SU-DHL-6 (cell line): ENCODE data around the gene ZNF792.
"Not testable (repeated sequence)": the region's sequence is repeated elsewhere in the genome, so short reads cannot be mapped to it uniquely, and the experiment has no call there.

Experiments used
- H2AFZ ChIP-seq: fragments of 200-600 bp; sonication (generic); 2 replicates; pipeline ENCODE4 v1.6.1; 2014; ENCODE audit warnings: low read depth, mild to moderate bottlenecking, moderate library complexity, mixed read lengths, antibody characterized with exemption, low read length; ENCODE audit not compliant: severe bottlenecking
- H3F3A ChIP-seq: fragments of 200-600 bp; shearing (Covaris generic); 2 replicates; pipeline ENCODE4 v1.6.0; 2016; ENCODE audit warnings: antibody characterized with exemption, mild to moderate bottlenecking; ENCODE audit not compliant: insufficient read depth
- H3K27ac ChIP-seq: fragments of 200-600 bp; sonication (generic); 2 replicates; pipeline ENCODE4 v1.5.1; 2016; ENCODE audit warnings: low read depth, mild to moderate bottlenecking, low read length, moderate library complexity, mixed read lengths
- H3K27me3 ChIP-seq: fragments of 200-600 bp; sonication (generic), shearing (Covaris generic); 2 replicates; pipeline ENCODE4 v1.6.0; 2014; ENCODE audit warnings: mild to moderate bottlenecking, low read length
- H3K36me3 ChIP-seq: fragments of 200-600 bp; sonication (generic); 2 replicates; pipeline ENCODE4 v1.6.1; 2014; ENCODE audit warnings: mild to moderate bottlenecking, low read length, mixed read lengths
- H3K4me2 ChIP-seq: fragments of 300-600, 200-600 bp; shearing (Covaris generic), sonication (generic); 2 replicates; pipeline ENCODE4 v1.6.0; 2014; ENCODE audit warnings: low read length, low read depth, mild to moderate bottlenecking; ENCODE audit not compliant: poor library complexity, severe bottlenecking
- H3K4me3 ChIP-seq: fragments of 200-600 bp; sonication (generic); 2 replicates; pipeline ENCODE4 v1.5.1; 2014; ENCODE audit warnings: antibody characterized with exemption, low read length, mild to moderate bottlenecking, mixed read lengths; ENCODE audit not compliant: insufficient read depth, poor library complexity, severe bottlenecking
- H3K79me2 ChIP-seq: fragments of 200-600 bp; sonication (generic); 2 replicates; pipeline ENCODE4 v1.6.1; 2014; ENCODE audit warnings: mild to moderate bottlenecking, low read length, moderate library complexity; ENCODE audit not compliant: insufficient read depth
- H3K9ac ChIP-seq: fragments of 200-600 bp; sonication (generic); 2 replicates; pipeline ENCODE4 v1.7.0; 2014; ENCODE audit warnings: mild to moderate bottlenecking, low read length
- H3K9me2 ChIP-seq: fragments of 200-600 bp; sonication (generic); replicated peaks from 2 replicates; pipeline ENCODE4 v1.6.1; 2014; ENCODE audit warnings: low read length; ENCODE audit not compliant: insufficient read depth
- H3K9me3 ChIP-seq: fragments of 200-600 bp; sonication (generic); 2 replicates; pipeline ENCODE4 v1.6.1; 2014; ENCODE audit warnings: low read length, mixed read lengths; ENCODE audit not compliant: insufficient read depth
- H4K20me1 ChIP-seq: fragments of 200-600 bp; sonication (generic); 2 replicates; pipeline ENCODE4 v1.6.1; 2014; ENCODE audit warnings: low read depth, mild to moderate bottlenecking, antibody characterized with exemption, low read length, moderate library complexity, mixed read lengths
- CTCF ChIP-seq: fragments of 200-600 bp; sonication (generic); IDR thresholded peaks from one replicate; pipeline ENCODE4 v1.5.1; 2017; ENCODE audit warnings: antibody characterized with exemption, mild to moderate bottlenecking, low read length, moderate library complexity; ENCODE audit not compliant: insufficient read depth, poor library complexity, severe bottlenecking
- EZH2phosphoT487 ChIP-seq: fragments of 200-600 bp; sonication (generic), shearing (Covaris generic); conservative IDR thresholded peaks from 2 replicates; pipeline ENCODE4 v1.6.1; 2018; ENCODE audit warnings: mild to moderate bottlenecking, antibody characterized with exemption, low read length, moderate library complexity, mixed read lengths

ZNF792 gene

DNA sequence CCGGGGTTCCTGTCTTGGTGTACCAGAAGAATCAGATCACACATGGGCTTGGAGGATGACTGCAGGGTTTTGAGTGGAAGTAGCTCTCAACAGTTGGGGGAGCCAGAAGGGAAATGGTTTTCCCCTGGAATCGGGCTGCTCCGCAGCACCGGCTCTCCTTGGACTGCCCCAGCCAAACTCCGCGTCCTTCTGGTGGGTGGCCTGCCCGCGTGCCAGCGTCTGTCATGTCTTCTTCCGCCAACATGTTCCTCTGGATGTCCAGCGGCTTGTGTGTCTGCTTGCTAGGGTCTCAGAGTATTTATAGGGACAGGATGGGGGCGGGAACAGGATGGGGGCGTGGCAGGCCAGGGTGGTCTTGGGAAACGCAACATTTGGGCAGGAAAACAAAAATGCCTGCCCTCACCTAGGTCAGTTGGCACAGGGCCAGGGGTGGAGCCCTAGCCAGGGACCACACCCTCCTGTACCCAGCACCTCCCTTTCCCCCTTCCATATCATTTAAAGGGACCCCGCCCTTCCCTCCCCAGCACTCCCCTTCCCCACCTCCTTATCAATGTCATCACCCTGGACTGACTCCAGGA is 38.7 kb downstream of the ZNF792 start:
- H3K4me2 ChIP-seq, result no peak overlapping the region
- no peaks in the 10 kb centered on the region for H3K9me2 ChIP-seq
- no peaks in the 10 kb centered on the region for H3K36me3 ChIP-seq
- no peak overlapping the region for H3K4me3 ChIP-seq
- H3K79me2 ChIP-seq, result no peaks in the 10 kb centered on the region; the same call in 1 of the 2 replicates
- no peak for TF ChIP-seq CTCF
- no peak for TF ChIP-seq EZH2phosphoT487
- no peaks in the 10 kb centered on the region for H3K27me3 ChIP-seq
- no peak overlapping the region for H3K9ac ChIP-seq
- H3F3A ChIP-seq, result no peaks in the 10 kb centered on the region
- H2AFZ ChIP-seq, result no peak overlapping the region
- no peaks in the 10 kb centered on the region for H4K20me1 ChIP-seq
- no peak overlapping the region for H3K27ac ChIP-seq
- H3K9me3 ChIP-seq, result no peaks in the 10 kb centered on the region

DNA sequence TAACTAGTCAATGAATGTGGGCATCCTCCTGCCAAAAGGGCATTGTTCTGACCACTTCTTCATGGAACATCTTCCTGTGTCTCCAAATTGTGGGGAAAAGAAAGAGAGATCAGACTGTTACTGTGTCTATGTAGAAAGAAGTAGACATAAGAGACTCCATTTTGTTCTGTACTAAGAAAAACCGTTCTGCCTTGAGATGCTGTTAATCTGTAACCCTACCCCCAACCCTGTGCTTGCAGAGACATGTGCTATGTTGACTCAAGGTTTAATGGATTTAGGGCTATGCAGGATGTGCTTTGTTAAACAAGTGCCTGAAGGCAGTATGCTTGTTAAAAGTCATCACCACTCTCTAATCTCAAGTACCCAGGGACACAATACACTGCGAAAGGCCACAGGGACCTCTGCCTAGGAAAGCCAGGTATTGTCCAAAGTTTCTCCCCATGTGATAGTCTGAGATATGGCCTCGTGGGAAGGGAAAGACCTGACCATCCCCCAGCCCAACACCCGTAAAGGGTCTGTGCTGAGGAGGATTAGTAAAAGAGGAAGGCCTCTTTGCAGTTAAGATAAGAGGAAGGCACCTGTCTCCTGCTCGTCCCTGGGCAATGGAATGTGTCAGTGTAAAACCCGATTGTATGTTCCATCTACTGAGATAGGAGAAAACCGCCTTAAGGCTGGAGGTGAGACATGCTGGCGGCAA is 43.8 kb downstream of the ZNF792 start:
- H3K9me3 ChIP-seq, result peaks cover 11% of the 10 kb centered on the region; the same call in 1 of the 2 replicates
- not testable (repeated sequence) for H3K9ac ChIP-seq, H3K9me2 ChIP-seq, H4K20me1 ChIP-seq, H2AFZ ChIP-seq, H3K4me2 ChIP-seq, H3K27ac ChIP-seq, H3K27me3 ChIP-seq, H3K79me2 ChIP-seq, H3K36me3 ChIP-seq, H3K4me3 ChIP-seq, H3F3A ChIP-seq

DNA sequence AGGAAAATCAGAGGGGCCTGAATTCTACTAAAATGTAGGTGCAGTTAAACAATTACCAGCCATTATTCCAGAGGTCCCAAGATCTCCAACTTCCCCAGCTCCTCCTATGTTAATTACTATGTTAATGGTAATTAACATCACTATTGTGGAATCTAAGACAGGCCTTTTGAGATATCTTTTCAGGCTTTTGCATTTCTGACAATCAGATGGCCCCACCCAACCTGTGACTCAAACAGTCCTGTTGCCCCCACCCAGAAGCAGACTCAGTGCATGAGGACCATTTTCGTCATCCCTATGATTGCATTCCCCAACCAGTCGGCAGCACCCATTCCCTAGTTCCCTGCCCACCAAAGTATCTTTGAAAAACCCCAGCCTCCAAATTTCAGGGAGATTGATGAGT is 45.8 kb downstream of the ZNF792 start:
- Histone ChIP-seq H3K9me2 (no peaks in the 10 kb centered on the region), H3K4me3 (no peak overlapping the region), H3F3A (no peaks in the 10 kb centered on the region), H4K20me1 (no peaks in the 10 kb centered on the region), H3K4me2 (no peak overlapping the region), H3K9me3 (peaks cover 11% of the 10 kb centered on the region; the same call in 1 of the 2 replicates), H3K79me2 (no peaks in the 10 kb centered on the region), H3K27me3 (no peaks in the 10 kb centered on the region), H2AFZ (no peak overlapping the region), H3K9ac (no peak overlapping the region), H3K36me3 (no peaks in the 10 kb centered on the region), H3K27ac (no peak overlapping the region)
- no peak for TF ChIP-seq EZH2phosphoT487
- TF ChIP-seq CTCF, result no peak

DNA sequence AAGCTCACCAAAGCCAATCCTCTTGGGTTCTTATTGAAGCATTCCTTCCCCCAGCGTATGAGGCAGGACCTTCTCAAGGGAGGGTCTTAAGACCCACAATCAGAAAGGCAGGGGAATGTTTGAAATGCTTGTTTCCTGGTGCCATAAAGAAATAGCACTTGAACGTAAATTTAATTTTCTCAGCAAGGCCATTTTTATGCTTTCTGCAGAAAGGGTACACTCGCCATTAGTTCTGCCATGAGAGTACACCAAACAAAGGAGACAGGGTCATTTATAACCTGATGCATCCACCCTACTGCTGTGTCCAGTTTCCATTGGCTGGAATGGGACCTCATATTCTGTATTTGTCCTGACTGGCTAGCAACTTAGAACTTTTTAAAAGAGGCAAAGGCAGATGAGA is 46.9 kb downstream of the ZNF792 start:
- H3K9ac ChIP-seq, H3F3A ChIP-seq, H3K27ac ChIP-seq, H3K4me2 ChIP-seq, H4K20me1 ChIP-seq, H3K27me3 ChIP-seq, H3K79me2 ChIP-seq, H3K36me3 ChIP-seq, H2AFZ ChIP-seq, H3K9me2 ChIP-seq, H3K4me3 ChIP-seq: not testable (repeated sequence)
- peaks cover 11% of the 10 kb centered on the region; the same call in 1 of the 2 replicates for H3K9me3 ChIP-seq
